ENCODE measurements around the gene ORMDL1. TPM values are rescaled to one million over a fixed set of nuclear protein-coding genes. Genes with fewer than 3 reads are reported as not detected.

Gene ORMDL1
- total RNA-seq, 1 donor from 2014 or later: 57.2 TPM

GRCh38 chr2:189794310-189794709 is 10.2 kb upstream of the ORMDL1 start:
- Mint-ChIP-seq H3K36me3 (peaks cover 12% of the 10 kb centered on the region), H3K4me1 (ENCODE audit: unreplicated experiment) (no peaks in the 10 kb centered on the region)

GRCh38 chr2:189791338-189792042 is 7.4 kb upstream of the ORMDL1 start:
- Mint-ChIP-seq H3K36me3 (peaks cover 16% of the 10 kb centered on the region), H3K9me3 (no peaks in the 10 kb centered on the region), H3K4me1 (ENCODE audit: unreplicated experiment) (no peaks in the 10 kb centered on the region), H3K4me3 (no peak overlapping the region), H3K27ac (no peak overlapping the region), H3K27me3 (no peaks in the 10 kb centered on the region)
- no peak for TF ChIP-seq CTCF (conservative IDR thresholded peaks at IDR 0.05)
- no peak for DNase-seq (ENCODE audit: extremely low spot score, unreplicated experiment)

More at GRCh38 chr2:189794310-189794709, 10.2 kb upstream of the ORMDL1 start:
- Mint-ChIP-seq H3K27ac (no peak overlapping the region), H3K4me3 (no peak overlapping the region), H3K9me3 (no peaks in the 10 kb centered on the region), H3K27me3 (no peaks in the 10 kb centered on the region)
- no peak for DNase-seq (ENCODE audit: extremely low spot score, unreplicated experiment)
- TF ChIP-seq CTCF (conservative IDR thresholded peaks at IDR 0.05): no peak

GRCh38 chr2:189783451-189783926 is 650 bp downstream of the ORMDL1 start:
- Mint-ChIP-seq H3K4me1 (ENCODE audit: unreplicated experiment) (peaks cover 28% of the 10 kb centered on the region), H3K27me3 (no peaks in the 10 kb centered on the region), H3K4me3 (peak overlapping the region; percentile 86), H3K36me3 (peaks cover 35% of the 10 kb centered on the region), H3K9me3 (no peaks in the 10 kb centered on the region), H3K27ac (peak overlapping the region; percentile 64)
- DNase-seq (ENCODE audit: extremely low spot score, unreplicated experiment): no peak
- TF ChIP-seq CTCF (conservative IDR thresholded peaks at IDR 0.05): no peak

- peaks cover 28% of the 10 kb centered on the region for H3K4me1 Mint-ChIP-seq (ENCODE audit: unreplicated experiment)
- H3K36me3 Mint-ChIP-seq: peaks cover 32% of the 10 kb centered on the region
- no peak for DNase-seq (ENCODE audit: extremely low spot score, unreplicated experiment)
- no peak for TF ChIP-seq CTCF (conservative IDR thresholded peaks at IDR 0.05)
- H3K27me3 Mint-ChIP-seq: no peaks in the 10 kb centered on the region
- H3K27ac Mint-ChIP-seq: peak overlapping the region; percentile 20
- no peaks in the 10 kb centered on the region for H3K9me3 Mint-ChIP-seq
- H3K4me3 Mint-ChIP-seq: peak overlapping the region; percentile 86
Observed at GRCh38 chr2:189782221-189782671, 1.9 kb downstream of the ORMDL1 start.

GRCh38 chr2:189772212-189772611 is 11.9 kb downstream of the ORMDL1 start:
- H3K27me3 Mint-ChIP-seq: no peaks in the 10 kb centered on the region
- H3K27ac Mint-ChIP-seq: peak overlapping the region; percentile 76
- no peaks in the 10 kb centered on the region for H3K4me1 Mint-ChIP-seq (ENCODE audit: unreplicated experiment)
- DNase-seq (ENCODE audit: extremely low spot score, unreplicated experiment): no peak
- no peaks in the 10 kb centered on the region for H3K9me3 Mint-ChIP-seq
- no peak for TF ChIP-seq CTCF (conservative IDR thresholded peaks at IDR 0.05)
- H3K4me3 Mint-ChIP-seq: no peak overlapping the region
- peaks cover 23% of the 10 kb centered on the region for H3K36me3 Mint-ChIP-seq

All from type B pancreatic cell (in vitro differentiated cells).